NCI-H774 (cell line): ENCODE data around the gene CTNND2.

ENCODE experiments used
- DNase-seq: peaks from one replicate; lab custom pipeline; 2025; lab: John Stamatoyannopoulos, UW

Gene CTNND2

GRCh38 chr5:11522796-11523195 is 381.4 kb downstream of the CTNND2 start:
- no peak for DNase-seq

- no peak for DNase-seq
Measured at GRCh38 chr5:11520241-11520930, 383.9 kb downstream of the CTNND2 start.

- no peak for DNase-seq
Measured at GRCh38 chr5:11519236-11519635, 385.0 kb downstream of the CTNND2 start.

- no peak for DNase-seq
Measured at GRCh38 chr5:11518676-11519075, 385.6 kb downstream of the CTNND2 start.

GRCh38 chr5:11514705-11515432 is 389.4 kb downstream of the CTNND2 start:
- DNase-seq, result peak; percentile 13

GRCh38 chr5:11511878-11512277 is 392.4 kb downstream of the CTNND2 start:
- DNase-seq, result no peak

- DNase-seq, result no peak
Measured at GRCh38 chr5:11510889-11511288, 393.4 kb downstream of the CTNND2 start.

- DNase-seq, result no peak
Measured at GRCh38 chr5:11509793-11510192, 394.5 kb downstream of the CTNND2 start.

- DNase-seq, result no peak
Measured at GRCh38 chr5:11507156-11507910, 396.9 kb downstream of the CTNND2 start.

GRCh38 chr5:11504886-11505193 is 399.4 kb downstream of the CTNND2 start:
- no peak for DNase-seq

- DNase-seq, result no peak
Measured at GRCh38 chr5:11504065-11504885, 400.0 kb downstream of the CTNND2 start.

- DNase-seq, result no peak
Measured at GRCh38 chr5:11502783-11503182, 401.5 kb downstream of the CTNND2 start.

GRCh38 chr5:11497651-11498050 is 406.6 kb downstream of the CTNND2 start:
- no peak for DNase-seq

- no peak for DNase-seq
Measured at GRCh38 chr5:11496137-11496719, 408.0 kb downstream of the CTNND2 start.

GRCh38 chr5:11494340-11494739 is 409.9 kb downstream of the CTNND2 start:
- DNase-seq, result no peak

- DNase-seq, result no peak
Measured at GRCh38 chr5:11491404-11492075, 412.7 kb downstream of the CTNND2 start.

GRCh38 chr5:11483630-11484029 is 420.6 kb downstream of the CTNND2 start:
- no peak for DNase-seq

- DNase-seq, result no peak
Measured at GRCh38 chr5:11482011-11482410, 422.2 kb downstream of the CTNND2 start.

GRCh38 chr5:11477786-11478185 is 426.5 kb downstream of the CTNND2 start:
- DNase-seq, result no peak

- DNase-seq, result no peak
Measured at GRCh38 chr5:11476866-11477265, 427.4 kb downstream of the CTNND2 start.

GRCh38 chr5:11468334-11469039 is 435.8 kb downstream of the CTNND2 start:
- no peak for DNase-seq
